ENCODE results near the gene NR4A2. TPM values are rescaled to one million over a fixed set of nuclear protein-coding genes. Genes with fewer than 3 reads are reported as not detected.

Gene NR4A2
- total and polyA plus RNA-seq, 2 donors from 2014 or later: 2.4 to 3.1 TPM

DNA sequence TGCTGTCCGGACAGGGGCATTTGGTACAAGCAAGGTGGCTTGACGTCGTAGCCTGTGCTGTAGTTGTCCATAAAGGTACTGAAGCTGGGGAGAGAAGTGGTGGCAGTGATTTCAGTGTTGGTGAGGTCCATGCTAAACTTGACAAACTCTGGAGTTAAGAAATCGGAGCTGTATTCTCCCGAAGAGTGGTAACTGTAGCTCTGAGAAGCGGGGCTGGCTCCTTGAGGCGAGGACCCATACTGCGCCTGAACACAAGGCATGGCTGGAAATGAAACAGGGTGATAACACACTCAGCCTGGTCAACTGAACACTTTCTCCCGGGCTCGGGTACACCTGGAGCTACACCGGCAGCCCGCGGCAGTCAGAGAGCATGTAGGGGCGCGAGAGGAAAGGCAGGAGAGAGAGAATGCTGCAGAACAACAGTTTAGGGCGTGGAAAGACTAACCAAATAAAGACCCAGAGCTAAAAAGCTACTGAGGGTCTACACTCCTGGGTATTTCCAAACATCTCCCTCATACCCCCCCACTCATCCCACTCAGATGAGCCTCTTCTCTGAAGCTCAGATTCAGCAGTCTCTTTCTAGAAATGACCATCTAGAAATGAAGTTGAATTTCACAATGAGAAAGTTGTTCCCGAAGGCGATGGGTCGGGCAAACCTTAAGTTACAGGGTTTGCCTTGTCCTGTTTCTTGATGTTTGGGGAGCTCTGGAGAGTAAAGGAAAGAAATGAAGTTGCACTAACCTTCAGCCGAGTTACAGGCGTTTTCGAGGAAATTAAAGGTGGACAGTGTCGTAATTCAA is 2.4 kb downstream of the NR4A2 start:
- no peak overlapping the region for H3K4me3 ChIP-seq (ENCODE audit: low read length in 3 of 3)
- H3K27me3 ChIP-seq (ENCODE audit: control insufficient read depth, insufficient read depth, low read length): peaks cover 66% of the 10 kb centered on the region
- intact Hi-C loops (cut with DNase I): no loop called here
- H3K4me1 ChIP-seq (ENCODE audit: control insufficient read depth in 2 of 3, insufficient read depth in 2 of 3, low read depth in 1 of 3, low read length in 3 of 3): peaks cover 0 to 8% (median 4%) of the 10 kb centered on the region in 3 donors
- FAIRE-seq: no peak
- no peaks in the 10 kb centered on the region for H3K36me3 ChIP-seq (ENCODE audit: control insufficient read depth in 2 of 3, insufficient read depth in 3 of 3, low read length in 3 of 3)
- no peak overlapping the region for H3K27ac ChIP-seq (ENCODE audit: low read depth in 2 of 2, low read length in 2 of 2)
- TF ChIP-seq, protein P1, sequence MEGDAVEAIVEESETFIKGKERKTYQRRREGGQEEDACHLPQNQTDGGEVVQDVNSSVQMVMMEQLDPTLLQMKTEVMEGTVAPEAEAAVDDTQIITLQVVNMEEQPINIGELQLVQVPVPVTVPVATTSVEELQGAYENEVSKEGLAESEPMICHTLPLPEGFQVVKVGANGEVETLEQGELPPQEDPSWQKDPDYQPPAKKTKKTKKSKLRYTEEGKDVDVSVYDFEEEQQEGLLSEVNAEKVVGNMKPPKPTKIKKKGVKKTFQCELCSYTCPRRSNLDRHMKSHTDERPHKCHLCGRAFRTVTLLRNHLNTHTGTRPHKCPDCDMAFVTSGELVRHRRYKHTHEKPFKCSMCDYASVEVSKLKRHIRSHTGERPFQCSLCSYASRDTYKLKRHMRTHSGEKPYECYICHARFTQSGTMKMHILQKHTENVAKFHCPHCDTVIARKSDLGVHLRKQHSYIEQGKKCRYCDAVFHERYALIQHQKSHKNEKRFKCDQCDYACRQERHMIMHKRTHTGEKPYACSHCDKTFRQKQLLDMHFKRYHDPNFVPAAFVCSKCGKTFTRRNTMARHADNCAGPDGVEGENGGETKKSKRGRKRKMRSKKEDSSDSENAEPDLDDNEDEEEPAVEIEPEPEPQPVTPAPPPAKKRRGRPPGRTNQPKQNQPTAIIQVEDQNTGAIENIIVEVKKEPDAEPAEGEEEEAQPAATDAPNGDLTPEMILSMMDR (IDR thresholded peaks at IDR 0.05; ENCODE audit: borderline replicate concordance, extremely low read depth, insufficient read depth): no peak
- DNase-seq: peak in 2 of 5 donors; percentile 22 to 37
- H3K9ac ChIP-seq (ENCODE audit: low read length in 3 of 3): no peak overlapping the region
- no peaks in the 10 kb centered on the region for H3K9me3 ChIP-seq (ENCODE audit: control insufficient read depth in 2 of 3, insufficient read depth in 1 of 3, low read length in 3 of 3)

DNA sequence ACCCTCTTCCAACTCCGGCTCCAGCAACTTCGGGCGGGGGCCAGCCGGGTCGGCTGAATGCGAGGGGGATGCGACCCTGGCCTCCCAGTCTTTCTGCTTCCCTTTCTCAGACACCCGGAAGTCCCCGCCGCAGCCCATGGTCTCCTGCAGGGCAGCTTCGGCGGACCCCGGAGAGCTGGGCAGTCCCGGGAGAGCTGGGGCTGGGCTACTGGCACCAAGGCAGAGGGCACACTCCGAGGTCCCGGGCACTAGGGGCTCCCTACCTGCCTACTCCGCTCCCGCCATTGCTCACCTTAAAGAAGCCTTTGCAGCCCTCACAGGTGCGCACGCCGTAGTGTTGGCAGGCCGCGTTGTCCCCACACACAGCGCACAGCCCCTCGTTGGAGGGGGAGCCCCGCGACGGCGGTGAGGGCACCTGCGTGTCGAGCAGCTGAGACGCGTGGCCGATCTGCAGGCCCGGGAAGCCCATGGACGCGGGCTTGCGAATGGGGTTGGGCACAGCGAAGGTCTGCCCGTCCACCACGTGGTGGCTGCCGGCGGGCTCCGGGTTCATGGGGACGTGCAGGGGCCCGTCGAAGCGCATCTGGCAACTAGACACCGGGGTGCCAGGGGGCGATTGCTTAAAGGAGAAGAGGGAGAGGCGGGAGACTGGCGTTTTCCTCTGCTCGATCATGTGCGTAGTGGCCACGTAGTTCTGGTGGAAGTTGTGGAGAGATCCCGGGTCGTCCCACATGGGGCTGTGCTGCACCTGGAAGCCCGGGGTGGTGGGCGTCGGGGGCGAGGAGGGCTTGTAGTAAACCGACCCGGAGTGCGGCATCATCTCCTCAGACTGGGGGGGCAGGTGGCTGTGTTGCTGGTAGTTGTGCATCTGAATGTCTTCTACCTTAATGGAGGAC is 3.2 kb downstream of the NR4A2 start:
- intact Hi-C loops (cut with DNase I): no loop called here
- Histone ChIP-seq H3K36me3 (ENCODE audit: control insufficient read depth in 2 of 3, insufficient read depth in 3 of 3, low read length in 3 of 3) (no peaks in the 10 kb centered on the region), H3K4me1 (ENCODE audit: control insufficient read depth in 2 of 3, insufficient read depth in 2 of 3, low read depth in 1 of 3, low read length in 3 of 3) (peaks cover 0 to 8% (median 4%) of the 10 kb centered on the region in 3 donors), H3K4me3 (ENCODE audit: low read length in 3 of 3) (no peak overlapping the region), H3K9ac (ENCODE audit: low read length in 3 of 3) (no peak overlapping the region), H3K9me3 (ENCODE audit: control insufficient read depth in 2 of 3, insufficient read depth in 1 of 3, low read length in 3 of 3) (no peaks in the 10 kb centered on the region), H3K27me3 (ENCODE audit: control insufficient read depth, insufficient read depth, low read length) (peaks cover 74% of the 10 kb centered on the region), H3K27ac (ENCODE audit: low read depth in 2 of 2, low read length in 2 of 2) (no peak overlapping the region)
- FAIRE-seq (no peak), DNase-seq (peak in 4 of 5 donors; percentile 27 to 79 (median 44))
- TF ChIP-seq, protein P1 (IDR thresholded peaks at IDR 0.05; ENCODE audit: borderline replicate concordance, extremely low read depth, insufficient read depth): no peak

DNA sequence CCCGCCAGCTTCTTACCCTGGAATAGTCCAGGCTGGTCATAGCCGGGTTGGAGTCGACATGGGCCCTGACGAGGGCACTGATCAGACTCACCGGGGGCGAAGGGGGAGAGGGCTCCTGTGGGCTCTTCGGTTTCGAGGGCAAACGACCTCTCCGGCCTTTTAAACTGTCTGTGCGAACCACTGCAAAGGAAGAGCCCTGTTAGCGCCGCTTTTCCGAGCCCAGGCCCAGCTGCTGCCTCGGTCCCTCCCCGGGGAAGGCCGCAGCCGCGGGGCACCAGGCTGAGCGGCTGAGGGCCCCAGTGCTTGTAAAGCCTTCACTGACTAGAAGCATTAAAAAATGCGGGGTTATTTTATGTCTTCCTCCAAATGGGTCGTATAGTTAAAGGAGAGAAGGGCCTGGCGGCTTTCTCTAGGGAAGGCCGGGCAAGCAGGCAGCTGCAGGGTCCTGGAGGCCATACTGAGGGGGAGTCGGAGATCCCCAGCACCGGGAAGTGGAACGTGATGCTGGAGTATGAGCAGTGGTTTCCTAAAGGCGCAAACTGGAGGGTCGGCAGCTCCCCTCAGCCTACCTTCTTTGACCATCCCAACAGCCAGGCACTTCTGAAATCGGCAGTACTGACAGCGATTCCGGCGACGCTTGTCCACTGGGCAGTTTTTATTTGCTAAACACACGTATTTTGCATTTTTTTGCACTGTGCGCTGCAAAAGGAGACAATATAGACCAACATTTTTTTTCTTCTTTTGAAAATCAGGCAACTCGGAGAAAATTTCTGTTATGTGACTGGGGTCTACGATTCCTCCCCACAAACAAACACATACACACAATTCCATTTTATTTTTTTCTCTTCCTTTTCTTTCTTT is 4.5 kb downstream of the NR4A2 start:
- TF ChIP-seq, protein P1 (IDR thresholded peaks at IDR 0.05; ENCODE audit: borderline replicate concordance, extremely low read depth, insufficient read depth): no peak
- intact Hi-C loops (cut with DNase I): no loop called here
- FAIRE-seq (no peak), DNase-seq (peak in 2 of 5 donors; percentile 46 to 53)
- Histone ChIP-seq H3K4me1 (ENCODE audit: control insufficient read depth in 2 of 3, insufficient read depth in 2 of 3, low read depth in 1 of 3, low read length in 3 of 3) (peaks cover 0 to 5% (median 4%) of the 10 kb centered on the region in 3 donors), H3K9me3 (ENCODE audit: control insufficient read depth in 2 of 3, insufficient read depth in 1 of 3, low read length in 3 of 3) (no peaks in the 10 kb centered on the region), H3K9ac (ENCODE audit: low read length in 3 of 3) (no peak overlapping the region), H3K27ac (ENCODE audit: low read depth in 2 of 2, low read length in 2 of 2) (no peak overlapping the region), H3K4me3 (ENCODE audit: low read length in 3 of 3) (no peak overlapping the region), H3K27me3 (ENCODE audit: control insufficient read depth, insufficient read depth, low read length) (peaks cover 86% of the 10 kb centered on the region), H3K36me3 (ENCODE audit: control insufficient read depth in 2 of 3, insufficient read depth in 3 of 3, low read length in 3 of 3) (no peaks in the 10 kb centered on the region)
